ENCODE results near the gene TTC23L.

DNA sequence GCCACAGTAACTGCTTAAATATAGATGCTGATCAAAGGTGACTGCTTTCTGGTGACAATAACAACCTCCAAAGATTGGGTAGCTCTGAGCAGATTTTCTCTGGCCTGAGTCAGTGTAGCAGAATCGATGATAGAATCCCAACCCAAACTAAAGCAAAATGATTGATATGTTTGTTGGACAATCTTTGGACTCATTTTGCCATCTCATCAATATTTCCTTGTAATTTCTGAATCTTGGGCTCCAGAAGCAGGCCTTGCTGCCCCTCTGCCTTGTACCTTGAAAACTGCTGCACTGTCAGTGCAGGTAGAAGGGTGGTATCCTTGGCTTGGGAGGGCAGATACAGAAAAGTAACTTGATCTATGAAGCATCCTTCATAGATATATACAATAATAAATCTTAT, 18.9 kb downstream of the TTC23L start:
- TF ChIP-seq, protein P1, sequence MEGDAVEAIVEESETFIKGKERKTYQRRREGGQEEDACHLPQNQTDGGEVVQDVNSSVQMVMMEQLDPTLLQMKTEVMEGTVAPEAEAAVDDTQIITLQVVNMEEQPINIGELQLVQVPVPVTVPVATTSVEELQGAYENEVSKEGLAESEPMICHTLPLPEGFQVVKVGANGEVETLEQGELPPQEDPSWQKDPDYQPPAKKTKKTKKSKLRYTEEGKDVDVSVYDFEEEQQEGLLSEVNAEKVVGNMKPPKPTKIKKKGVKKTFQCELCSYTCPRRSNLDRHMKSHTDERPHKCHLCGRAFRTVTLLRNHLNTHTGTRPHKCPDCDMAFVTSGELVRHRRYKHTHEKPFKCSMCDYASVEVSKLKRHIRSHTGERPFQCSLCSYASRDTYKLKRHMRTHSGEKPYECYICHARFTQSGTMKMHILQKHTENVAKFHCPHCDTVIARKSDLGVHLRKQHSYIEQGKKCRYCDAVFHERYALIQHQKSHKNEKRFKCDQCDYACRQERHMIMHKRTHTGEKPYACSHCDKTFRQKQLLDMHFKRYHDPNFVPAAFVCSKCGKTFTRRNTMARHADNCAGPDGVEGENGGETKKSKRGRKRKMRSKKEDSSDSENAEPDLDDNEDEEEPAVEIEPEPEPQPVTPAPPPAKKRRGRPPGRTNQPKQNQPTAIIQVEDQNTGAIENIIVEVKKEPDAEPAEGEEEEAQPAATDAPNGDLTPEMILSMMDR (IDR thresholded peaks at IDR 0.05) = no peak
- TF ChIP-seq EP300 (IDR thresholded peaks at IDR 0.05) (no peak), POLR2AphosphoS5 (IDR thresholded peaks at IDR 0.05) (no peak), POLR2A (IDR thresholded peaks at IDR 0.05) (no peak)

Data from gastroesophageal sphincter (tissue), 3 donors.